ENCODE results near the gene LRRC8C.

GRCh38 chr1:89723863-89724262 lies 90.9 kb downstream of the LRRC8C start:
- TF ChIP-seq CTCF (conservative IDR thresholded peaks at IDR 0.05; ENCODE audit: low read depth in 2 of 2) (no peak), EZH2 (IDR thresholded peaks at IDR 0.05; ENCODE audit: low read depth, unreplicated experiment) (no peak), POLR2AphosphoS5 (IDR thresholded peaks at IDR 0.05; ENCODE audit: low read depth) (no peak), EZH2phosphoT487 (IDR thresholded peaks at IDR 0.05; ENCODE audit: unreplicated experiment) (no peak), REST (IDR thresholded peaks at IDR 0.05; ENCODE audit: unreplicated experiment) (no peak), JUNB (IDR thresholded peaks at IDR 0.05; ENCODE audit: unreplicated experiment) (no peak), CREB1 (CRISPR knock-in tag; IDR thresholded peaks at IDR 0.05; ENCODE audit: low read depth) (no peak), NANOG (IDR thresholded peaks at IDR 0.05; ENCODE audit: borderline replicate concordance) (no peak)

All from GM23338 (cell line).